Activated B cell treated with CpG ODN at 0.5 μM for 24 hours (primary cell): ENCODE data around the gene FITM1. TPM values are rescaled to one million over a fixed set of nuclear protein-coding genes. Genes with fewer than 3 reads are reported as not detected.

ENCODE experiments used
- ATAC-seq: fragments of 200-7000 bp; cut with Tn5 transposase; one replicate; pipeline ENCODE4 v1.10.0; 2021; ENCODE audit warnings: low read depth, mild to moderate bottlenecking, moderate library complexity
- CTCF ChIA-PET: fragments of 350-600 bp; sonication (Branson Sonifier 250); formaldehyde crosslinking; loops from one replicate; lab custom pipeline; 2021; ENCODE audit warnings: antibody characterized with exemption; lab: Charles Lee
- POLR2A ChIA-PET: fragments of 350-600 bp; sonication (Branson Sonifier 250); formaldehyde crosslinking; loops from one replicate; lab custom pipeline; 2021; ENCODE audit warnings: antibody characterized with exemption; lab: Charles Lee
- DNase-seq: peaks from one replicate; pipeline ENCODE4 v3.0.0; 2022
- H3K27ac Mint-ChIP-seq: one replicate; pipeline ENCODE4 v1.8.0; 2020; ENCODE audit warnings: mixed read lengths
- H3K27me3 Mint-ChIP-seq: one replicate; pipeline ENCODE4 v1.8.0; 2021; ENCODE audit warnings: mixed read lengths
- H3K36me3 Mint-ChIP-seq: one replicate; pipeline ENCODE4 v1.8.0; 2021; ENCODE audit warnings: low read depth, mixed read lengths
- H3K4me1 Mint-ChIP-seq: one replicate; pipeline ENCODE4 v1.8.0; 2021; ENCODE audit warnings: mixed read lengths
- H3K4me3 Mint-ChIP-seq: one replicate; pipeline ENCODE4 v1.8.0; 2020; ENCODE audit warnings: mild to moderate bottlenecking, mixed read lengths
- H3K9me3 Mint-ChIP-seq: one replicate; pipeline ENCODE4 v1.8.0; 2020; ENCODE audit warnings: mixed read lengths
- CTCF ChIP-seq: fragments of 200-600 bp; IDR thresholded peaks from one replicate; pipeline ENCODE4 v1.8.0; 2022; ENCODE audit warnings: antibody characterized with exemption, mild to moderate bottlenecking
- intact Hi-C: fragments of 100-400 bp; cut with micrococcal nuclease; formaldehyde crosslinking; loops from one replicate; pipeline ENCODE4 v1.15.1; 2024
- total RNA-seq: library from RNA; stranded (reverse); gene quantifications from 2 replicates; pipeline ENCODE4 v1.2.3, GENCODE V29; 2022

The FITM1 gene
- 2.3 and 2.4 TPM in 2 replicates for total RNA-seq

- Mint-ChIP-seq H3K4me3 (no peak within 1 kb of the TSS), H3K27ac (no peak within 1 kb of the TSS), H3K36me3 (peaks cover 3% of the 10 kb centered on the region), H3K27me3 (no peaks in the 10 kb centered on the region), H3K9me3 (no peaks in the 10 kb centered on the region), H3K4me1 (peaks cover 30% of the 10 kb centered on the region)
- intact Hi-C loops, result no loop called here
- ChIA-PET CTCF (no interaction called here), POLR2A (interaction anchor here (0.6 kb wide), 1 partner anchor 78 kb away, joined by 3 read pairs; the partner anchor contains the start of gene CARMIL3)
- TF ChIP-seq CTCF, result no peak
- no peak for ATAC-seq
- DNase-seq, result no peak
Measured at GRCh38 chr14:24130380-24130716, at the start of gene FITM1. Gene FITM1, plus strand, starts transcription at chr14:24130659. Its CDS starts 905 bp downstream, at chr14:24131564.

- intact Hi-C loops, result loop anchor here (1.0 to 2.0 kb wide), 6 partner anchors 9 to 350 kb away; partner anchors contain the start of genes CARMIL3, DCAF11, NRL and PCK2
- no peak for TF ChIP-seq CTCF
Measured at GRCh38 chr14:24080888-24081738, 49.3 kb upstream of the FITM1 start.

GRCh38 chr14:24081739-24082211 lies 48.7 kb upstream of the FITM1 start:
- Mint-ChIP-seq H3K27ac (peak overlapping the region; percentile 82), H3K4me3 (peak overlapping the region; percentile 82)

More at GRCh38 chr14:24080888-24081738, 49.3 kb upstream of the FITM1 start:
- H3K36me3 Mint-ChIP-seq, result no peaks in the 10 kb centered on the region
- peaks cover 32% of the 10 kb centered on the region for H3K4me1 Mint-ChIP-seq
- ATAC-seq (peak; percentile 95), DNase-seq (peak; percentile 75)
- POLR2A ChIA-PET, result interaction anchor here (0.6 to 5.1 kb wide), 18 partner anchors 11 to 1152 kb away, joined by 3 to 111 read pairs (median 5); partner anchors contain the start of genes CARMIL3, DCAF11, EMC9 and IRF9
- no peaks in the 10 kb centered on the region for H3K27me3 Mint-ChIP-seq
- no peaks in the 10 kb centered on the region for H3K9me3 Mint-ChIP-seq
- H3K4me3 Mint-ChIP-seq, result peak overlapping the region; percentile 82
- CTCF ChIA-PET, result interaction anchor here (1.1 to 4.0 kb wide), 12 partner anchors 9 to 251 kb away, joined by 3 to 24 read pairs (median 4); partner anchors contain the start of genes CARMIL3 and PCK2
- H3K27ac Mint-ChIP-seq, result peak overlapping the region; percentile 83

GRCh38 chr14:24082411-24083080 lies 47.9 kb upstream of the FITM1 start:
- no peak for TF ChIP-seq CTCF
- CTCF ChIA-PET, result interaction anchor here (1.1 to 4.0 kb wide), 3 partner anchors 8 to 24 kb away, joined by 5 to 24 read pairs (median 5); no protein-coding TSS in a partner anchor

More at GRCh38 chr14:24081739-24082211, 48.7 kb upstream of the FITM1 start:
- Mint-ChIP-seq H3K27me3 (no peaks in the 10 kb centered on the region), H3K36me3 (no peaks in the 10 kb centered on the region), H3K4me1 (peaks cover 25% of the 10 kb centered on the region), H3K9me3 (no peaks in the 10 kb centered on the region)
- POLR2A ChIA-PET, result interaction anchor here (0.9 to 5.1 kb wide), 12 partner anchors 11 to 1152 kb away, joined by 3 to 111 read pairs (median 10); partner anchors contain the start of genes CARMIL3, DCAF11, EMC9 and IRF9
- CTCF ChIA-PET, result interaction anchor here (1.1 to 4.0 kb wide), 9 partner anchors 9 to 250 kb away, joined by 3 to 24 read pairs (median 5); partner anchors contain the start of gene PCK2
- DNase-seq, result no peak
- no peak for TF ChIP-seq CTCF
- intact Hi-C loops, result loop anchor here (1.0 to 2.0 kb wide), 6 partner anchors 9 to 349 kb away; partner anchors contain the start of genes CARMIL3, DCAF11, NRL and PCK2
- ATAC-seq, result no peak

More at GRCh38 chr14:24082411-24083080, 47.9 kb upstream of the FITM1 start:
- Mint-ChIP-seq H3K9me3 (no peaks in the 10 kb centered on the region), H3K27ac (peak overlapping the region; percentile 79), H3K27me3 (no peaks in the 10 kb centered on the region), H3K36me3 (no peaks in the 10 kb centered on the region), H3K4me3 (peak overlapping the region; percentile 82), H3K4me1 (peaks cover 25% of the 10 kb centered on the region)
- POLR2A ChIA-PET, result interaction anchor here (1.1 to 5.1 kb wide), 8 partner anchors 10 to 160 kb away, joined by 4 to 111 read pairs (median 15); partner anchors contain the start of genes CARMIL3, DCAF11, IRF9 and NRL
- intact Hi-C loops, result no loop called here
- DNase-seq (no peak), ATAC-seq (no peak)
